Activated CD4-positive, alpha-beta memory T cell treated with anti-CD3 and anti-CD28 coated beads, Interleukin-2, amount 10 ng/mL, durations not matched to agents 7 days and 5 days (primary cell): ENCODE results near the gene ATG12. TPM values are rescaled to one million over a fixed set of nuclear protein-coding genes. Genes with fewer than 3 reads are reported as not detected.
"Not testable (repeated sequence)": the region's sequence is repeated elsewhere in the genome, so short reads cannot be mapped to it uniquely, and the experiment has no call there.

Source experiments
- CTCF ChIA-PET: fragments of 350-600 bp; sonication (Branson Sonifier 250); formaldehyde crosslinking; loops from one replicate; lab custom pipeline; 2021; ENCODE audit warnings: antibody characterized with exemption, inconsistent platforms; lab: Charles Lee
- POLR2A ChIA-PET: fragments of 350-600 bp; sonication (Branson Sonifier 250); formaldehyde crosslinking; loops from one replicate; lab custom pipeline; 2021; ENCODE audit warnings: antibody characterized with exemption; lab: Charles Lee
- DNase-seq: peaks from one replicate; pipeline ENCODE4 v3.0.0-alpha.2; 2020
- H3K27ac Mint-ChIP-seq: one replicate; pipeline ENCODE4 v1.8.0; 2021; ENCODE audit warnings: mild to moderate bottlenecking, mixed read lengths
- H3K27me3 Mint-ChIP-seq: one replicate; pipeline ENCODE4 v1.8.0; 2021; ENCODE audit warnings: mixed read lengths
- H3K36me3 Mint-ChIP-seq: one replicate; pipeline ENCODE4 v1.8.0; 2021; ENCODE audit warnings: low read depth, mixed read lengths
- H3K4me1 Mint-ChIP-seq: one replicate; pipeline ENCODE4 v1.8.0; 2021; ENCODE audit warnings: mixed read lengths
- H3K4me3 Mint-ChIP-seq: one replicate; pipeline ENCODE4 v1.8.0; 2021; ENCODE audit warnings: mild to moderate bottlenecking, mixed read lengths
- H3K9me3 Mint-ChIP-seq: one replicate; pipeline ENCODE4 v1.8.0; 2021; ENCODE audit warnings: mixed read lengths
- total RNA-seq, 2 experiments: library from RNA; stranded (reverse); gene quantifications; one replicate each; pipeline ENCODE4 v1.2.3, GENCODE V29; 2021

ATG12 gene
- 10 to 100 TPM; 45.5 to 49.0 TPM for total RNA-seq

DNA sequence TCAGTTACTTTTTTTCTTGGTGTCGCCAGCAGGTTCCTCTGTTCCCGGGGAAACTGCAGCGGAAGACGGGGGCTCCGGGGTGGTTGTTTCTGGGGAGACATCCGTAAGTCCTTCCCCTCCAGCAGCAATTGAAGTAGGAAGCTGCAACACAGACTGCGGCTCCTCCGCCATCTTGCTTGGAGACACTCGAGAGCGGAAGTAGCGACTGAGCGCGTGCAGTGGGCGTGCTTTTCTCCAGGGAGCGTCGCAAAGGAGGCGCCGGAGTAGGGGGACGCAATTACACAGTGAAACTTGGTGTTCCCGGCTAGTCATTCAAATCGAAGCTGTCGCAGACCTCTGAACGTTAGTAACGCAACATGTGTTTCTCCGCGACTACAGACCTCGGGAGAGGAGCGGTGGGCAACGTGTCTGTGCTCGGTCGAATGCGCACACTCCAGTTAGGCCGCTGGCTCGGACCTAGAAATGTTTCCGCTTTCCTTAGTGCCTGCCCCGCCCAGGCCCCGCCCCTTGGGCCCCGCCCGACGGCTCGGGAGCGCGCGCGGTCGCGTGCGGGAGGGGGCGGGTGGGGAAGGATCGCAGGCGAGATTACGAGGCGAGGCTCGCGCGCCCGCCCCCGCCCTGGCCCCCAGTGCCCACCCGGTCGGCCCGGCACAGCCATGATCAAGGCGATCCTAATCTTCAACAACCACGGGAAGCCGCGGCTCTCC is at the start of gene ATG12, which contains the start of gene AP3S1:
TSS of gene ATG12 (minus strand) at position 184 of the 707 bp plus-strand sequence. CDS start at position 171, 13 bp downstream.
TSS of gene AP3S1 (plus strand) at position 554 of the 707 bp plus-strand sequence. CDS start at position 657, 103 bp downstream.
- POLR2A ChIA-PET, result interaction anchor here (0.5 to 3.7 kb wide), 17 partner anchors 10 to 546 kb away, joined by 3 to 48 read pairs (median 4); partner anchors contain the start of genes CCDC112, COMMD10, FEM1C and TMED7
- H3K4me3 Mint-ChIP-seq, result peak within 1 kb of the TSS; percentile 88
- H3K9me3 Mint-ChIP-seq, result no peaks in the 10 kb centered on the region
- H3K36me3 Mint-ChIP-seq, result peaks cover 19% of the 10 kb centered on the region
- peaks cover 54% of the 10 kb centered on the region for H3K4me1 Mint-ChIP-seq
- CTCF ChIA-PET, result interaction anchor here (0.9 to 2.0 kb wide), 3 partner anchors 10 to 226 kb away, joined by 3 to 11 read pairs (median 3); no protein-coding TSS in a partner anchor
- H3K27me3 Mint-ChIP-seq, result no peaks in the 10 kb centered on the region
- DNase-seq, result peak; percentile 91
- peak within 1 kb of the TSS; percentile 93 for H3K27ac Mint-ChIP-seq

DNA sequence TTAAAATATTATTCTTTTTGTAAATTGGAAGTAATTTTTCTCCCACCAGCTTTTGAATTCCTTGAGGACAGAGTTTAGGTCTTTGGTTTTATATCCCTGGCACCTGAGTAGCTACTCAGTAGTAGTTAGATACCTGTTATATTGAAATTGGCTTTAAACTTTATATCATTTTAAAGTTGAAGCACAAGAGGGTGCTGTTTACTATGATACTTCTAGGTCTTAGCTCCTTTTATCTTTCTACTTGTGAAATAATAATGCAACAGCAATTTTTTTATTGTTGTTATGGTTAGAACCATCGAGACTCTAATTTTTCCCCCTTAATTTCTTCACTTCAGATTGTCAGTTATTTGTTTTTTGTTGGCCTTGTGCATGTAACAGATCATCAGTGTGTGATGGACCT is 46.7 kb upstream of the ATG12 start:
- H3K4me3 Mint-ChIP-seq, result no peak overlapping the region
- H3K9me3 Mint-ChIP-seq, result no peaks in the 10 kb centered on the region
- no peak overlapping the region for H3K27ac Mint-ChIP-seq
- H3K4me1 Mint-ChIP-seq, result no peaks in the 10 kb centered on the region
- H3K27me3 Mint-ChIP-seq, result no peaks in the 10 kb centered on the region
- H3K36me3 Mint-ChIP-seq, result peaks cover 3% of the 10 kb centered on the region
- ChIA-PET POLR2A (no interaction called here), CTCF (interaction anchor here (1.0 kb wide), 1 partner anchor 180 kb away, joined by 4 read pairs; no protein-coding TSS in a partner anchor)
- no peak for DNase-seq

DNA sequence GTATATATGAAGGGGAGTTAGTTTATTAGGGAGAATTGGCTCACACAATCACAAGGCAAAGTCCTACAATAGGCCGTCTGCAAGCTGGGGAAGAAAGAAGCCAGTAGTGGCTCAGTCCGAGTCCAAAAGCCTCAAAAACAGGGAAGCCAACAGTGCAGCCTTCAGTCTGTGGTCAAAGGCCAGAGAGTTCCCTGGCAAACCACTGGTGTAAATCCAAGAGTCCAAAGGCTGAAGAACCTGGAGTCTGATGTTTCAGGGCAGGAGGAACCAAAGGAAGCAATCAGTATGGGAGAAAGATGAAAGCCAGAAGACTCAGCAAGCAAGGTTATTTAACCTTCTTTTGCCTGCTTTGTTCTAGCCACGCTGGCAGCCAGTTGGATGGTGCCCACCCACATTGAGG is 43.8 kb upstream of the ATG12 start:
- H3K4me3 Mint-ChIP-seq, DNase-seq, H3K27ac Mint-ChIP-seq, POLR2A ChIA-PET, H3K4me1 Mint-ChIP-seq, CTCF ChIA-PET, H3K27me3 Mint-ChIP-seq, H3K9me3 Mint-ChIP-seq: not testable (repeated sequence)
- H3K36me3 Mint-ChIP-seq, result peaks cover 22% of the 10 kb centered on the region

DNA sequence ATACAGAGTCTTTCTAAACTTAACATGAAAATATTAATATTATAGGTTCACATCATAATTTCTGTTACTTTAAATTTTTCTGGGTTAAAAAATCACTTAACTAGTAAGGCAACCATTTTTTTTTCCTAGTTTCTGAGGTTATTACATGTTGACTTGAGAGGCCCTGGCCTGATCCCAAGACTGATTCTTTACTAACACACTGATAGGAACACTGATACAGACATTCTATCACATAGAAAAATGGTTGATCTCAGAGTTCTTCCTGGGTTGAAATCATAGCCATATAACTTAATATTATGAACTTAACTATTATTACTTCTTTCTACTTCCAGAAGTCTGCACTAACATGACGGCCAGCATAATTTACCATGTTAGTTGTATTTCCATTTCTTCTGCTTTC is 43.3 kb upstream of the ATG12 start:
- Mint-ChIP-seq H3K27me3 (no peaks in the 10 kb centered on the region), H3K36me3 (peaks cover 25% of the 10 kb centered on the region), H3K4me3 (no peak overlapping the region), H3K27ac (no peak overlapping the region), H3K4me1 (no peaks in the 10 kb centered on the region), H3K9me3 (no peaks in the 10 kb centered on the region)
- POLR2A ChIA-PET, result no interaction called here
- DNase-seq, result no peak
- CTCF ChIA-PET, result no interaction called here

DNA sequence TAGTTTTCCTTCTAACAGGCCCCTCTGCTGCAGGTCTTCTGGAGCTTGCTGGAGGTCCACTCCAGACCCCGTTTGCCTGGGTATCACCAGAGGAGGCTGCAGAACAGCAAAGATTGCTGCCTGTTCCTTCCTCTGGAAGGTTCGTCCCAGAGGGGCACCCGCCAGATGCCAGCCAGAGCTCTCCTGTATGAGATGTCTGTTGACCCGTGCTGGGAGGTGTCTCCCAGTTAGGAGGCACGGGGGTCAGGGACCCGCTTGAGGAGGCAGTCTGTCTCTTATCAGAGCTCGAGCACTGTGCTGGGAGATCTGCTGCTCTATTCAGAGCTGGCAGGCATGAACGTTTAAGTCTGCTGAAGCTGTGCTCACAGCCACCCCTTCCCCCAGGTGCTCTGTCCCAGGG is 41.1 kb upstream of the ATG12 start:
- DNase-seq, H3K27me3 Mint-ChIP-seq, CTCF ChIA-PET, H3K4me1 Mint-ChIP-seq, H3K9me3 Mint-ChIP-seq, POLR2A ChIA-PET, H3K27ac Mint-ChIP-seq, H3K4me3 Mint-ChIP-seq: not testable (repeated sequence)
- peaks cover 35% of the 10 kb centered on the region for H3K36me3 Mint-ChIP-seq

DNA sequence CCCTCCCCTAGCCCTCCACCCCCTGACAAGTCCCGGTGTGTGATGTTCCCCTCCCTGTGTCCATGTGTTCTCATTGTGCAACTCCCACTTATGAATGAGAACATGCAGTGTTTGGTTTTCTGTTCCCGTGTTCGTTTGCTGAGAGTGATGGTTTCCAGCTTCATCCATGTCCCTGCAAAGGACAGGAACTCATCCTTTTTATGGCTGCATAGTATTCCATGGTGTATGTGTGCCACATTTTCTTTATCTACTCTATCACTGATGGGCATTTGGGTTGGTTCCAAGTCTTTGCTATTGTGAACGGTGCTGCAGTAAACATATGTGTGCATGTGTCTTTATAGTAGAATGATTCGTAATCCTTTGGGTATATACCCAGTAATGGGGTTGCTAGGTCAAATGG is 36.0 kb upstream of the ATG12 start:
- CTCF ChIA-PET, POLR2A ChIA-PET, H3K9me3 Mint-ChIP-seq: not testable (repeated sequence)

DNA sequence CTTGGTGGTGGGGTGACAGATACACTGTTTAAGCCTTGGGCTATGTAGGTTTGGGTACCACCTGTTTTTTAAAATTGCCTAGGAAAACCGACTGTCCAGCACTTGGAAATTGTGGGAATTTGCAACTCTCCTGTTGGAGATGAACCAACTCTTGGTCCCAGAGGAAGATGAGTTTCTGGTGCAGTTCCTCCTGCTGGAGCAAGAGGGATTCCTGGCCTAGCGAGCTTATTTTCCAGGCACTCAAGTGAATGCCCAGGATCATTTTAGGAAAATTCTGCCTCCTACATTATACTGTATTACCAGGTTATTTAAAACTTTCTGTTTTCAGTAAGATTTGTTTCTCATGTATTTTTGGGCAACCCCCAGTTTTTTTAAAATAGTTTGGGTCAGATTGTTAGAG is 34.1 kb upstream of the ATG12 start:
- Mint-ChIP-seq H3K27ac (no peak overlapping the region), H3K27me3 (no peaks in the 10 kb centered on the region), H3K4me3 (no peak overlapping the region), H3K36me3 (peaks cover 37% of the 10 kb centered on the region), H3K9me3 (peaks cover 2% of the 10 kb centered on the region), H3K4me1 (no peaks in the 10 kb centered on the region)
- ChIA-PET POLR2A (no interaction called here), CTCF (no interaction called here)
- DNase-seq, result no peak

More for the DNA sequence above, 36.0 kb upstream of the ATG12 start:
- not testable (repeated sequence) for H3K27ac Mint-ChIP-seq, H3K27me3 Mint-ChIP-seq, DNase-seq, H3K4me1 Mint-ChIP-seq, H3K4me3 Mint-ChIP-seq
- peaks cover 40% of the 10 kb centered on the region for H3K36me3 Mint-ChIP-seq

DNA sequence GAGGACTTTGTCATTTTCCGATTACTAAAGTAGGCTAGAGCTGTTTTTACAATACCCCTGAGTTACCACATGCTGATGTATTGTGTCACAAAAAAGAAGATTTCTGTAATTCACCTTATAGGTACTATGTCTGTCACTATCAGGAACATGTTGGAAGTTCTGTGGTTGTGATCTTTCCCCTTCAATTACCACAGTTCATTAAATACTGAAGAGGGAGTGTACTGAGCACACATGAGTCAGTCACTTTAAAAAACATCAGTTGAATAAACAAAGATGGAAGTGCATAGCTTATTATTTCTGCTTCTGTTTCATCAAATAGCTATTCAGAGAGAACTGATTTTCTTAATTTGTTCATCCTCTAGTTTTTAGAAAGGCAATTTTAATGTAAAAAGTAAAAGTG is 32.0 kb upstream of the ATG12 start:
- Mint-ChIP-seq H3K4me1 (no peaks in the 10 kb centered on the region), H3K27me3 (no peaks in the 10 kb centered on the region), H3K36me3 (peaks cover 28% of the 10 kb centered on the region), H3K9me3 (peaks cover 2% of the 10 kb centered on the region), H3K4me3 (no peak overlapping the region), H3K27ac (no peak overlapping the region)
- DNase-seq, result no peak
- POLR2A ChIA-PET, result no interaction called here
- CTCF ChIA-PET, result no interaction called here

DNA sequence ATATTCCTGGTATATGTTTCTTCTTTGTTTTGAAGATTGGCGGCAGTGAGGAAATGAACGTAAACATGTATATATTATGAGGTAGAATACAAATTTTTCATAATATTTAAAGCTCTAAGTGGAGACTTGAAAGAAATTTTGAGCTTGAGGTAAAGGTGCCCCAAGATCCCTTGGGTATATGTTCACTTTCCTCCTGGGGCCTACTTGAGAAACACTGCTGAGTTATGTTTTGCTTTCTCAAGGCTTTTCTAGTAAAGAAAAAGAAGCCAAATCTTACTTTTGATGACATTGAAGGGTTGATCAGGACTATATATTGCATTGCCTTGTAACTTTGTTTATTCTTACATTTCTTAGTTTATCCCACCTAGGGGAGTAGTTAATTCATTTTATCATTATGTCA is 31.1 kb upstream of the ATG12 start:
- H3K9me3 Mint-ChIP-seq, result peaks cover 2% of the 10 kb centered on the region
- no peak overlapping the region for H3K4me3 Mint-ChIP-seq
- no peak for DNase-seq
- peaks cover 24% of the 10 kb centered on the region for H3K36me3 Mint-ChIP-seq
- no peaks in the 10 kb centered on the region for H3K27me3 Mint-ChIP-seq
- H3K4me1 Mint-ChIP-seq, result no peaks in the 10 kb centered on the region
- ChIA-PET CTCF (no interaction called here), POLR2A (no interaction called here)
- no peak overlapping the region for H3K27ac Mint-ChIP-seq

DNA sequence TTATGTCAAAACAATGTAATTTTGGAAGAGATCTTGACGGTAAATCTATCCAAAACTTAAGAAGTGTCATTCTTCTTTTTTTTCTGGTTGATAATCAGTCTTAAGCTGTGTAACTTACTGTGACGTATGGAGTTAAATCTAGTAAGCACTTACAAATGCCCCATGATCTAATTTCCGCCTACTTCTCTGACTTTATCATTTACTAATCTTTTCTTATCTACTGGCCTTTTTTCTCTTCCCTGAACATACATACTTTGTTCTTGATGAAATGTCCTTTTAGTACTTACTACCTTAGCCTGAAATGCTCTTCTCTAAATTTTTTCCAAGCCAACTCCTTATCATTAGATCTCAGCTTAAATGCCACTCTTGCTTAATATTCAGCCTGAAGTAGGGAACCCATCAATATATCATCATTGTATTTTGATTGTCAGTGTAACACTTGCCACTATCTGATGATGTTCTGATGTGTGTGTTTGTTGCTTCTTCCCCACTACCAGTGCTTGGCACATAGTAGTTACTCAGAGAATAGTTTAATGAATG is 28.0 kb upstream of the ATG12 start:
- Mint-ChIP-seq H3K4me1 (no peaks in the 10 kb centered on the region), H3K27me3 (no peaks in the 10 kb centered on the region), H3K4me3 (no peak overlapping the region), H3K27ac (no peak overlapping the region), H3K36me3 (peaks cover 21% of the 10 kb centered on the region), H3K9me3 (no peaks in the 10 kb centered on the region)
- ChIA-PET CTCF (no interaction called here), POLR2A (no interaction called here)
- DNase-seq, result no peak

DNA sequence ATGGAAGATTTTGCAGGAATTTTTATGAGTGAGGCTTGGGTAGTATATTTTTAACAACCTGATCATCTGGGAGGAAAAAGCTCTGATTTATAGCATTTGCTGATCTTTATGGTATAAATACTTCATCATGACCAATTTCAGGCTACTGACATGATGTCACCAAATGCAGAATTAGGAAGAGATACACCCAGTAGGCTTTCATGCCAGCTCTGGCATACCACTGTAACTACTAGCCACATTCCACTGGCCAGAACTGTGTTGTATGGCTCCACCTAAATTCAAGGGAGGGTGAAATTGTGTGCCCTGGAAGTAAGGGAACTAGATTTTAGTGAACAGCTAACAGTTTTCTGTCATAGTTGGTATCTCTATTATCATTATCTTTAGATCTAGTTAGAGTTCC is 18.0 kb upstream of the ATG12 start:
- peaks cover 5% of the 10 kb centered on the region for H3K9me3 Mint-ChIP-seq
- ChIA-PET POLR2A (interaction anchor here (0.9 kb wide), 1 partner anchor 20 kb away, joined by 3 read pairs; no protein-coding TSS in a partner anchor), CTCF (no interaction called here)
- peaks cover 3% of the 10 kb centered on the region for H3K36me3 Mint-ChIP-seq
- DNase-seq, result no peak
- peaks cover 13% of the 10 kb centered on the region for H3K4me1 Mint-ChIP-seq
- no peak overlapping the region for H3K4me3 Mint-ChIP-seq
- no peaks in the 10 kb centered on the region for H3K27me3 Mint-ChIP-seq
- no peak overlapping the region for H3K27ac Mint-ChIP-seq

DNA sequence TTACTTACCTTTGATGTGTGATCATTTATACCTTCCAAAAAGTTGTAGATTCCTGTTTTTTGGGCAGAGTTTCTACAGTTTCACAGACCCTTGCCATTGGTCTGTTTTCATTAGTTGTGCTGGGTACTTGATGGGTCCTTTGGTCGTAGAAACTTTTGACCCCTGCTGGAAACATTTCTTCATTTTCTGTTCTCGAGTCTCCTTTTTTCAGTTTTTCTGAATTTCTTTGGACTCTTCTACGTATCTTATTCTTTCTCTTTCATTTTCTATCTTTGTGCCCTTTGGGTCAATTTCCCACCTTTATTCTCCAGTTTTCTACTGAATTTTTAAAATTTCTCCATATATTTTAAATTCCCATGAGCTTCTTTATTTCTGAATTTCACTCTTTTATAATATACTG is 17.0 kb upstream of the ATG12 start:
- Mint-ChIP-seq H3K27ac (no peak overlapping the region), H3K36me3 (peaks cover 11% of the 10 kb centered on the region), H3K4me3 (peak overlapping the region; percentile 21), H3K4me1 (peaks cover 13% of the 10 kb centered on the region), H3K9me3 (peaks cover 13% of the 10 kb centered on the region), H3K27me3 (no peaks in the 10 kb centered on the region)
- DNase-seq, result no peak
- POLR2A ChIA-PET, result no interaction called here
- CTCF ChIA-PET, result no interaction called here

DNA sequence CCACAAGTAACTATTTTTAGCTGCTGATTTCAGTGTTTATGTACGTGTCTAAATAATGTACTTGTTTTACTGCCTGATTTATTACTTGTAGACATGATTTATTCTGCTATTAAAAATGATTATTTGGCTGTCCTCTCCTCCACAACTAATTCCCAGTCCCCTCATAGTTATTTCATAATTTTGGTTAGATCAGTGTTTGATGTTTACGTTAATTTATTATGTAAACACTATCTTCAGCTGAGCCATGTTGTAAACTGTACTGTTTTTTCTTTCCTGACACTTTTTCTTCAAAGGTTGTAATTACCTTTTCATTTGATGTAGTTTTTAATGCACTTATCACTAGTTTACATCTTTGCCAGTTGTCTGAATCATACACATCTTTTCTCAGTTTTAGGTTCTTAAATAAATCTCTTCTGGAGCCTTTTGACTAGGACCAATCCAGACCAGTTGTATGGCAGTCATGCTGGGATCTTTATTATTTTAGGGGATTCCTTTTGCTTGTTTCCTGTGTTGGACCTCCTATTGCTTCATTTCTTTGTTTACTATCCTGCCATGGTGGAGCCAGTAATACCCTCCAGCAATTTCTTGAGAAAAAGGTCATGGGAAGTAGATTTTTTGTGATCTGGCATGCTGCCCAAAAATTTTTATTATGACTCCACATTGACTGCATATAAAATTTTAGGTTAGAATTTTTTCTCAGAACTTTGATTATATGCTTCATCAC is 16.4 kb upstream of the ATG12 start:
- peaks cover 13% of the 10 kb centered on the region for H3K4me1 Mint-ChIP-seq
- peaks cover 17% of the 10 kb centered on the region for H3K9me3 Mint-ChIP-seq
- peaks cover 15% of the 10 kb centered on the region for H3K36me3 Mint-ChIP-seq
- H3K4me3 Mint-ChIP-seq, result no peak overlapping the region
- ChIA-PET CTCF (no interaction called here), POLR2A (no interaction called here)
- no peak for DNase-seq
- H3K27ac Mint-ChIP-seq, result no peak overlapping the region
- no peaks in the 10 kb centered on the region for H3K27me3 Mint-ChIP-seq
